Stimulated activated CD4-positive, alpha-beta T cell treated with anti-CD3 and anti-CD28 coated beads, Interleukin-12 subunit alpha, Interleukin-12 subunit beta, amount 100 ng/mL, for 24 hours (primary cell): ENCODE data around the gene SLC37A2.
"Not testable (repeated sequence)": the region's sequence is repeated elsewhere in the genome, so short reads cannot be mapped to it uniquely, and the experiment has no call there.

Experiments used
- DNase-seq, 2 experiments: peaks; one replicate each; pipeline ENCODE4 v3.0.0-alpha.2; 2020; ENCODE audit warnings: low read depth in 2 of 2

SLC37A2 gene

GRCh38 chr11:125084057-125084416, 20.9 kb downstream of the SLC37A2 start:
- DNase-seq: no peak

GRCh38 chr11:125084761-125085231, 21.7 kb downstream of the SLC37A2 start:
- no peak for DNase-seq

DNA sequence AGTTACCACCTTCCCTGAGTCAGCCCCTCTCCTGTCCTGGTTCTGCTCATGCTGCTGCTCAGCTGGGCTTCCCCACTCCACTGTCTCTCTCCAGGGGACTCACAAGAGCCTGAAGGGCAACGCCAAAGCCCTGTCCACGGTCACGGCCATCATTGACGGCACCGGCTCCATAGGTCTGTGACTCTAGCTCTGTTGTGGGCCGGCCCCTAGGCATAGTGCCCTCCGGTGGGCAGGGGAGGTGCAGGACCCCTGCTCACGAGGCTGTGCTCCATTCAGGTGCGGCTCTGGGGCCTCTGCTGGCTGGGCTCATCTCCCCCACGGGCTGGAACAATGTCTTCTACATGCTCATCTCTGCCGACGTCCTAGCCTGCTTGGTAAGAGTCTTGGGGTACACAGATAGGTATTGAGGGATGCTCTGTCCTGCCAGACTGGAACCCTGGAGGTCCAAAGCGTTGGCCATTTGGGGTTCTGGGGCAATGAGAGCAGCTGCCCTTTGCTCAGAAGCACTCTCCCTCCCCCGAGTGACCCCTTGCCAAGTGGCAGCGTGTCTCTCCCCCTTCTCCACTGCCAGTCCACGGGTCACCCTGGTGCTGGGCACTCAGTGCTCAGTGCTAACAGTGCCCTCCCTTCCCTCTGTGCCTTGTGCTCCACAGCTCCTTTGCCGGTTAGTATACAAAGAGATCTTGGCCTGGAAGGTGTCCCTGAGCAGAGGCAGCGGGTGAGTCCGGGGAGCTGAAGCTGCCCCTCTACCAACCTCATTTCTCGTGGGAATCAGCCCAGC, 22.4 kb downstream of the SLC37A2 start:
- DNase-seq: no peak

DNA sequence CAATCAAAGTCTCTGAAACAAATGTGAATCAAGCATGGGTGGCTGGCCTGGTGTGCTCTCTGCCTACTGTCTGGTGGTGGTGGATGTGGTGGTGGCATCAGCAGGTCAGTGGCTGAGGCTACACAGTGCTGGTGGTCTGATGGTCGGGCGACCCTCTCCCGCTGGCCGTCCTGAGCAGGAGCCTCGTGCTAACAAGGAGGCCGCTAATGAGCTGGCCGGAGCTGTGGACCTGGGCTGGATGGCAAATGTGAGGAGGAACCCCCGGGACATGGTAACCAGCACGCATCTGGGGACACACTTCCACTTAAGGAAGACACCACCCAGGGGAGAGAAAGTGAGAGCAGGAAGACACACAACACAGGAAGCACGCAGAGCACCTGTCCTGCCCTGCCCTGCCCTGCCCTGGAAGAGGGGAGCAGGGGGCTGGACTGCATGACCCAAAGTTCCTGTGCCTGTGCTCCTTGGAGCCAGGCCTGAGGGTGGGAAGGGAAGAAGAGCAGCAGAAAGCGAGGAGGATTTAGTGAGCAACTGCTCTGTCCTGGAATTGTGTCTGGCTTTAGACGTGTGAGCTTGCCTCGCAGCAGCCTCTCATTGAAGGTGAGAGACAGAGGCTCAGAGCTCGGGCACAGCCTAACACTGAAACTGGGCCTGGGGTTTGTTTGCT, 23.7 kb downstream of the SLC37A2 start:
- no peak for DNase-seq

DNA sequence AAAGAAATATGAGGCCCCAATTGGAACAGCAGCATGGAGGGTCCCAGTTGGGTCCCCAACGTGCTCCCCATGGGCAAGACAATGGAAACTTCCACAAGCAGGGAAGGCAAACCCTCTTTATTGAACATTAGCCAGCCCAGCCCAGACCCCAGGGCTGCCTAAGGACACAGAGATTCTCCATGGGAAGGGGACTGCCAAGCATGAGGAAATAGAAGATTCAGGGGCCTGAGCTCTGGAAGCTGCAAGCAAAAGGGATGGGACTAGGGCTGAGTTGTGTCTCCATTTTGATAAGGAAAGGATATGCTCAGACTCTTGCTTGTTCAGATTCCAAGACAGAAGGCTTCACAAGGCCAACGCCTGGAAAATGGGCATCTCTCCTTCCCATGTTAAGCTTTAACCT, 25.0 kb downstream of the SLC37A2 start:
- no peak for DNase-seq

GRCh38 chr11:125088576-125089455, 25.7 kb downstream of the SLC37A2 start:
- no peak for DNase-seq

DNA sequence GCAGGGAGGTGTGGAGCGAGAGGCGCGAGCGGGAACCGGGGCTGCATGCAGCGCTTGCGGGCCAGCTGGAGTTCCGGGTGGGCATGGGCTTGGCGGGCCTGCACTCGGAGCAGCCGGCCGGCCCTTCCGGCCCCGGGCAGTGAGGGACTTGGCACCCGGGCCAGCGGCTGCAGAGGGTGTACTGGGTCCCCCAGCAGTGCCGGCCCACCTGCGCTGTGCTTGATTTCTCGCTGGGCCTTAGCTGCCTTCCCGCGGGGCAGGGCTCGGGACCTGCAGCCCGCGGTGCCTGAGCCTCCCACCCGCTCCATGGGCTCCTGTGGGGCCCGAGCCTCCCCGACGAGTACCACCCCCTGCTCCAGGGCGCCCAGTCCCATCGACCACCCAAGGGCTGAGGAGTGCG, 26.4 kb downstream of the SLC37A2 start:
- DNase-seq: not testable (repeated sequence)

- not testable (repeated sequence) for DNase-seq
Observed at GRCh38 chr11:125090151-125090550, 27.0 kb downstream of the SLC37A2 start.

- DNase-seq: no peak
Observed at GRCh38 chr11:125090816-125091215, 27.7 kb downstream of the SLC37A2 start.

- no peak for DNase-seq
Observed at GRCh38 chr11:125091247-125091876, 28.3 kb downstream of the SLC37A2 start.

DNA sequence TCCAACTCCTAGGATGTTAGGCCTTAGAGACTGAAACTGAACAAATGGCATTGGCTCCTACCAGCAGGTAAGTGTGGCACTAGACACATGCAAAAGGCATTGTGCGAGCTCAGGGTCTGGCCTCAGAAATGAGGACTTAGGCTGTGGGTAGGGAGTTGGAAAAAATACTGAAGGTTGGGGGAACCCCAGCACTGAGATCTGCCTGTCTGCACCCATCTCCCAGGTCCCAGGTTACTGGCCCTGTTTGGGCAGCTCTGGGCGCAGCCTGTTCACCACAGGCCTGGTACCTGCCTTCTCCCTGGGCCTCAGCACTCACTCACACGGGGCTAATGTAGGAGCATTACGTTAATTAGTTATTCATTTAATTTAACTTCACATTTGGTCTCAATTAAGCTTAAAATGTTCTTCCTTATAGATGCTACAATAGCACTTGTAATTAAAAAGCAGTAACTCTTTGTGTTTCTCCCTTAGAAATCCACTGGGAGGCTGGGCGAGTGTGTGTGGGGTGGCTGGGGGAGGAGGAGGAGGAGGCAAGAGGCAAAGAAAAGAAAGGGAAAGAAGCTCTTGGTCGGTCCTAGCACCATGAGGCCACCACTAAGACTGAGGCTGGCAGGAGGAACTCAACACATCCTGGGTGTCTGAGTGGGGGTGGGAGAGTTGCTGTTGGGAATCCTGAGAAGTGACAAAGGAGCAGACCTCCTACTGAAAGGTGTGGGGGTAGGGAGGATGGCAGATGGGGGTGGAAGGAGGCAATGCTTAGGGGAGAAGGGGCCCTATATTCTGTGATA, 29.0 kb downstream of the SLC37A2 start:
- no peak for DNase-seq

DNA sequence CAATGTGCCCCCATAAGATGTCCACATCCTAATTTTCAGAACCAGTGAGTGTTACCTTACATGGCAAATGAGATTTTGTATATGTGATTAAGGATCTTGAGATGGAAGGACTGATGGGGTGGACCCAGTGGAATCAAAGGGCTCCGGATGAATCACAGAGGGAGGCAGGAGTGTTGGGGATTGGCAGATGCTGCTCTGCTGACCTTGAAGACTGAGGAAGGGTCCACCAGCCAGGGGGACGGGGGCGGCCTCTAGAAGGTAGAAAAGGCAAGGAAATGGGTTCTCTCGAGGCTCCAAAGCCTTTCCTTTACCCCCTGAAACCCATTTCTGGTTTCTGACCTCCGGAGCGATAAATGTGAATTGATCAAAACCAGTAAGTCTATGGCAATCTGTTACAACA, 29.6 kb downstream of the SLC37A2 start:
- DNase-seq: no peak

DNA sequence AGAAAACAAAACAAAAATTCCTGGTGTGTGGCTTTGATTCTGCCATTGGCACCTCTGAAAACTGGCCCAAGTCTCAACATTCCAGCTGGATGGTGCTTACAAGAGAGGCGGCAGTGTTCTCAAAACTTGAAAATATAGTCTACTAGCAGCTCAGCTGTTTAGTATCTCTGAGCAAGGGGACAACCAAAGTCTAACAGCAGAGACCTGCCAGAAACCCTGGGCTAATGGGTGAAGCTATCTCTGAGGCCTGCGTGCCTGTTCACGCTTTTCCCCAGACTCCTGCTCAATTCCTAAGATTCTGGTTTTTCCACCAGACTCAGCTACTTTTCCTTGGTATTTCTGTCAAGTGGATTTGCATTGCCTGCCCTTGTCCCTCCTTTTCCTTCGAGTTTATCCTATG, 30.4 kb downstream of the SLC37A2 start:
- no peak for DNase-seq

DNA sequence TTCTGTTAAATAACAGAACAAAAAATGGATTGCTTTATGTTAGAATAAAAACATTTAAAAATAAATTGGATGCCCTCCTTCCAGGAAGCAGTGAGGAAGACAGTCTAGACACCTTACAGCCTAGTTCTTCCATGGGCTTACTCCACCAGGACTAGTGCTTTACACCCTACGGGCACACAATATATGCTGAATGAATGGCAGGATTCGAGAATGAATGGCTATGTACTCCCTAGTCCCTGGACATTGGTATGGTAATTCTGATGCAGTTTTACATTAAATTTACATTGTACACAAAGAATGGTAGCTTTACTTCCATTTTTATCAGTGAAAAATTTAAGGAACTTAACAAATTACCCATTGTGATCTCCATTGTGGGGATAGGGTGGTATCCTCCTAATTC, 31.6 kb downstream of the SLC37A2 start:
- DNase-seq: no peak

GRCh38 chr11:125100136-125100535, 37.0 kb downstream of the SLC37A2 start:
- DNase-seq: no peak

DNA sequence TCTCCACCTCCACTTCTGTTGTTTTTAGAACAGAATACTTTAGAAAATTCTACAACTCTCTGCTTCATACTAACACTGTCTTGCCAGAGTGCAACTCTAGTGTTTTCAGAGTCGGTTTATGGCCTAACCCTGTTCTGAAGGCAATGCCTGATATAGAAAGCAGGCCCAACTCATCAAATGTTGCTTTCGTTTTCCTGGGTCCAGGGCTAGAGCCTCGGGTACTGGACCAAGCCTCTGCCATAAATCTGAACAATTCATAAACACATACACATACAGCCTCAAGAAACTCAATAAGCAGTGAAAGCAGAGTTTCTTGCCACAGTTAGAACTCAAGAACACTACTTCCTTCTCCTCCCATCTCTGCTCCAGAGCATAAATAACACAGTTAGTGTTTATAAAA, 38.5 kb downstream of the SLC37A2 start:
- no peak for DNase-seq

GRCh38 chr11:125102025-125102424, 38.9 kb downstream of the SLC37A2 start:
- DNase-seq: no peak

GRCh38 chr11:125102510-125102909, 39.4 kb downstream of the SLC37A2 start:
- DNase-seq: no peak

- DNase-seq: no peak
Observed at GRCh38 chr11:125105926-125106325, 42.8 kb downstream of the SLC37A2 start.

DNA sequence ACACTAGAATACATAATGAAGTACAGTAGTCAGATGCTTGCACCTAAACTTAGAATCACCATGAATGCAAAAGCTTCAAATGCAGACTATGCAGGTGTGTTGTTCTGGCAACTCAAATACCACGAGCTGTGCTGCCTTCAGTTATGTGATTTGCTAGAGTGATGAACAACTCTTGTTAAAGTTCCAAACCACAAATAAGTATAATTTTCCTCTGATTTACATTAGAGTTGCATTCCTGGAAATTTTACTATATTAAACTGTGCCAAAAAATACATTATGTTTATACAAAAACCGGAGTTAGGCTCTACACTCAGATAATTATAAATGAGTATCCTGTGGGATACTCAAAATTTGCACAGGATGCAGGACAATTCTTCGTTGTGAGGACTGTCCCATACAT, 45.4 kb downstream of the SLC37A2 start:
- DNase-seq: no peak

DNA sequence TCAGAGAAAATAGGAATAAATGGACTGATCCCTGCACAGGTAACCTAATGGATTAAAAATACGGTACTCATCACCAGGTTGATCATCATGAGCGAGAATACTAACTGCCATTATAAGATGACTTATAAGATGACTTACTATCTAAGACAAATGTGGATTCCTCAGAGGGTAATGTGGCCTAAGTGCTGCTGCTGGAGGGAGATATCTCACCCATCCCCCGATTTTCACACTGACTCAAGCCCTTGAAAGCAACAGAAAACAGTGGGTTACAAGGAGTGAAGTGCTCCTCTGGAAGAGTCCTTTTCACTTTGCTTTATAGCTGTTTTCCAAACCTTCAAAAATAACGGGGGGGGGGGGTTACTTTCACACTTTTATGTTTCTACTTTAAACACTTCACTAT, 47.4 kb downstream of the SLC37A2 start:
- DNase-seq: no peak
